WTC11 (cell line): ENCODE measurements around the gene LCN10. TPM values are rescaled to one million over a fixed set of nuclear protein-coding genes. Genes with fewer than 3 reads are reported as not detected.

Source experiments
- ATAC-seq: fragments of 200-7000 bp; cut with Tn5 transposase; 2 replicates; pipeline ENCODE4 v1.10.0; 2021; ENCODE audit warnings: mild to moderate bottlenecking, moderate library complexity
- Bru-seq: library from RNA; stranded (reverse); fragments of 400-500 nt; gene quantifications from one replicate; lab custom pipeline; 2021; lab: Mats Ljungman, UMichigan
- CTCF ChIA-PET: fragments of 300-600 bp; sonication (Branson Sonifier 250); formaldehyde crosslinking; loops from one replicate; lab custom pipeline; 2021; ENCODE audit warnings: antibody characterized with exemption; lab: Charles Lee
- POLR2A ChIA-PET: fragments of 350-600 bp; sonication (Branson Sonifier 250); formaldehyde crosslinking; loops from one replicate; lab custom pipeline; 2021; ENCODE audit warnings: antibody characterized with exemption; lab: Charles Lee
- DNase-seq: peaks from one replicate; pipeline ENCODE4 v3.0.0; 2021; ENCODE audit warnings: low spot score
- H3K27ac Mint-ChIP-seq: 2 replicates; pipeline ENCODE4 v1.8.0; 2021; ENCODE audit warnings: mixed read lengths
- H3K27me3 Mint-ChIP-seq: 2 replicates; pipeline ENCODE4 v1.8.0; 2021; ENCODE audit warnings: low read depth, mild to moderate bottlenecking, moderate library complexity, mixed read lengths
- H3K36me3 Mint-ChIP-seq: 2 replicates; pipeline ENCODE4 v1.8.0; 2021; ENCODE audit warnings: mixed read lengths
- H3K4me1 Mint-ChIP-seq: 2 replicates; pipeline ENCODE4 v1.8.0; 2022; ENCODE audit warnings: mixed read lengths
- H3K4me3 Mint-ChIP-seq: 2 replicates; pipeline ENCODE4 v1.8.0; 2021; ENCODE audit warnings: mild to moderate bottlenecking, moderate library complexity, mixed read lengths
- H3K9me3 Mint-ChIP-seq: 2 replicates; pipeline ENCODE4 v1.8.0; 2021; ENCODE audit warnings: mixed read lengths
- ERG ChIP-seq: fragments of 250-450 bp; sonication (Bioruptor Pico); IDR thresholded peaks from 2 replicates; pipeline ENCODE4 v1.8.0; 2021; ENCODE audit warnings: mild to moderate bottlenecking
- ETV6 ChIP-seq: sonication (generic); formaldehyde crosslinking; IDR thresholded peaks from 2 replicates; pipeline ENCODE4 v1.8.1; 2022; ENCODE audit warnings: mild to moderate bottlenecking, missing genetic modification reagents
- FOXK1 ChIP-seq: sonication (generic); formaldehyde crosslinking; IDR thresholded peaks from 2 replicates; pipeline ENCODE4 v1.8.0; 2022; ENCODE audit warnings: mild to moderate bottlenecking, moderate library complexity, missing genetic modification reagents
- FOXP1 ChIP-seq: sonication (generic); formaldehyde crosslinking; IDR thresholded peaks from 2 replicates; pipeline ENCODE4 v1.8.0; 2022; ENCODE audit warnings: missing genetic modification reagents, mild to moderate bottlenecking, moderate library complexity, borderline replicate concordance
- FOXP4 ChIP-seq: sonication (generic); formaldehyde crosslinking; IDR thresholded peaks from 2 replicates; pipeline ENCODE4 v1.8.0; 2022; ENCODE audit warnings: mild to moderate bottlenecking, missing genetic modification reagents
- GRHL2 ChIP-seq: fragments of 250-450 bp; sonication (Bioruptor Pico); IDR thresholded peaks from 2 replicates; pipeline ENCODE4 v1.8.0; 2022; ENCODE audit warnings: mild to moderate bottlenecking, moderate library complexity; ENCODE audit not compliant: insufficient replicate concordance, severe bottlenecking
- HMGXB4 ChIP-seq: sonication (generic); formaldehyde crosslinking; IDR thresholded peaks from 2 replicates; pipeline ENCODE4 v1.8.1; 2023; ENCODE audit warnings: mild to moderate bottlenecking, moderate library complexity, missing genetic modification reagents
- IRF1 ChIP-seq: sonication (generic); formaldehyde crosslinking; IDR thresholded peaks from 2 replicates; pipeline ENCODE4 v1.8.0; 2023; ENCODE audit warnings: missing genetic modification reagents
- IRF2 ChIP-seq: sonication (generic); formaldehyde crosslinking; IDR thresholded peaks from 2 replicates; pipeline ENCODE4 v1.8.0; 2022; ENCODE audit warnings: low read depth, missing genetic modification reagents, borderline replicate concordance
- MAX ChIP-seq: sonication (generic); formaldehyde crosslinking; IDR thresholded peaks from 2 replicates; pipeline ENCODE4 v1.8.0; 2022; ENCODE audit warnings: mild to moderate bottlenecking, missing genetic modification reagents
- NFYB ChIP-seq: sonication (generic); formaldehyde crosslinking; conservative IDR thresholded peaks from 2 replicates; pipeline ENCODE4 v1.8.0; 2022; ENCODE audit warnings: low read depth, missing genetic modification reagents
- NR2C2 ChIP-seq: sonication (generic); formaldehyde crosslinking; IDR thresholded peaks from 2 replicates; pipeline ENCODE4 v1.8.0; 2022; ENCODE audit warnings: mild to moderate bottlenecking, missing genetic modification reagents
- PRRX2 ChIP-seq: fragments of 250-450 bp; sonication (Bioruptor Pico); IDR thresholded peaks from 2 replicates; pipeline ENCODE4 v1.8.0; 2021; ENCODE audit warnings: mild to moderate bottlenecking
- RELA ChIP-seq: sonication (generic); formaldehyde crosslinking; IDR thresholded peaks from 2 replicates; pipeline ENCODE4 v1.8.1; 2022; ENCODE audit warnings: missing genetic modification reagents, mild to moderate bottlenecking, borderline replicate concordance
- USF2 ChIP-seq: sonication (generic); formaldehyde crosslinking; IDR thresholded peaks from 2 replicates; pipeline ENCODE4 v1.8.1; 2023; ENCODE audit warnings: mild to moderate bottlenecking, missing genetic modification reagents, moderate library complexity
- ZNF396 ChIP-seq: fragments of 250-450 bp; sonication (Bioruptor Pico); IDR thresholded peaks from 2 replicates; pipeline ENCODE4 v1.8.0; 2021; ENCODE audit warnings: mild to moderate bottlenecking, moderate library complexity, borderline replicate concordance
- ZNF423 ChIP-seq: fragments of 250-450 bp; sonication (Bioruptor Pico); IDR thresholded peaks from 2 replicates; pipeline ENCODE4 v2.1.2; 2022; ENCODE audit warnings: mild to moderate bottlenecking, moderate library complexity
- ZNF671 ChIP-seq: fragments of 250-450 bp; sonication (Bioruptor Pico); IDR thresholded peaks from 2 replicates; pipeline ENCODE4 v1.8.0; 2021; ENCODE audit warnings: mild to moderate bottlenecking
- long read RNA-seq, 3 experiments: library from RNA in 1 of 3; library from capped mRNA in 1 of 3; library from polyadenylated mRNA in 1 of 3; unstranded in 2 of 3; stranded (forward) in 1 of 3; transcript quantifications; one replicate each; pipeline ENCODE4 v2.0.0, GENCODE V29; 2021
- total RNA-seq: library from RNA; stranded (reverse); gene quantifications from 3 replicates; pipeline ENCODE4 v1.2.3, GENCODE V29; 2021

LCN10 gene
- total RNA-seq, result 2.4 to 3.7 TPM (median 3.3 TPM) in 3 replicates
- Bru-seq, nascent RNA, result not detected
- long read RNA-seq, experiment 1, partial matches to known transcripts, result 1 of 4 reads
- long read RNA-seq, experiment 1, other reads (novel, unspliced or antisense), result 1 of 4 reads
- long read RNA-seq, experiment 2, result 0 reads
- long read RNA-seq, experiment 3, partial matches to known transcripts, result 0 of 9 reads
- long read RNA-seq, experiment 3, other reads (novel, unspliced or antisense), result 3 of 9 reads

GRCh38 chr9:136742591-136743391 lies at the start of gene LCN10:
Gene LCN10, minus strand, starts transcription at chr9:136742940. Its CDS starts 37 bp downstream, at chr9:136742903.
- peak within 1 kb of the TSS; percentile 37 for H3K4me3 Mint-ChIP-seq
- peaks cover 3% of the 10 kb centered on the region; the same call in 1 of the 2 replicates for H3K9me3 Mint-ChIP-seq
- DNase-seq, result peak; percentile 82
- ChIA-PET POLR2A (no interaction called here), CTCF (interaction anchor here (0.6 to 4.7 kb wide), 14 partner anchors 12 to 292 kb away, joined by 3 to 40 read pairs (median 5); partner anchors contain the start of genes LCN8 and TRAF2)
- H3K27ac Mint-ChIP-seq, result no peak within 1 kb of the TSS
- H3K27me3 Mint-ChIP-seq, result no peaks in the 10 kb centered on the region
- H3K36me3 Mint-ChIP-seq, result no peaks in the 10 kb centered on the region
- TF ChIP-seq FOXK1 (CRISPR knock-in tag) (0 out of 2 replicates have a peak, but pooled peaks have one; percentile 51), HMGXB4 (CRISPR knock-in tag) (peak; percentile 62; the same call in 1 of the 2 replicates), MAX (CRISPR knock-in tag) (peak; percentile 65; the same call in 1 of the 2 replicates), USF2 (peak; percentile 26; the same call in 1 of the 2 replicates), FOXP1 (no peak), ETV6 (CRISPR knock-in tag) (0 out of 2 replicates have a peak, but pooled peaks have one; percentile 26)
- TF ChIP-seq, all 79 proteins: peak for 5
- ATAC-seq, result peak; percentile 85
- no peaks in the 10 kb centered on the region; the same call in none of the 2 replicates for H3K4me1 Mint-ChIP-seq

- peak overlapping the region; percentile 78 for H3K4me3 Mint-ChIP-seq
- DNase-seq (peak; percentile 90), ATAC-seq (peak; percentile 27)
- H3K9me3 Mint-ChIP-seq, result no peaks in the 10 kb centered on the region
- H3K36me3 Mint-ChIP-seq, result peaks cover 3% of the 10 kb centered on the region; the same call in 1 of the 2 replicates
- H3K27me3 Mint-ChIP-seq, result peaks cover 11% of the 10 kb centered on the region
- CTCF ChIA-PET, result interaction anchor here (0.7 to 3.1 kb wide), 9 partner anchors 9 to 238 kb away, joined by 3 to 28 read pairs (median 4); partner anchors contain the start of genes AJM1 and RABL6
- peak overlapping the region; percentile 41; the same call in 1 of the 2 replicates for H3K27ac Mint-ChIP-seq
- H3K4me1 Mint-ChIP-seq, result peaks cover 26% of the 10 kb centered on the region
- POLR2A ChIA-PET, result no interaction called here
- TF ChIP-seq GRHL2 (CRISPR knock-in tag) (no peak), IRF2 (no peak), ZNF396 (CRISPR knock-in tag) (no peak), ZNF671 (CRISPR knock-in tag) (no peak), NR2C2 (peak; percentile 16; the same call in 1 of the 2 replicates), MAX (CRISPR knock-in tag) (peak; percentile 94), PRRX2 (no peak), USF2 (no peak), HMGXB4 (CRISPR knock-in tag) (peak; percentile 77), ZNF423 (CRISPR knock-in tag) (no peak), FOXP4 (CRISPR knock-in tag) (no peak; the same call in 1 of the 2 replicates), NFYB (CRISPR knock-in tag) (no peak), IRF1 (no peak; the same call in 1 of the 2 replicates), ERG (CRISPR knock-in tag) (no peak), RELA (CRISPR knock-in tag) (no peak)
Measured at GRCh38 chr9:136791516-136792276, 49.0 kb upstream of the LCN10 start.
